Endometrium (tissue), 2 donors: ENCODE data around the gene RASIP1.
"Not testable (repeated sequence)": the region's sequence is repeated elsewhere in the genome, so short reads cannot be mapped to it uniquely, and the experiment has no call there.

Experiments
- FAIRE-seq: peaks from 2 replicates; lab custom pipeline; 2012; peaks lifted over from hg19 to GRCh38; lab: Jason Lieb, UNC
- donor health status: control.
- donor health status: control.

RASIP1 gene

DNA sequence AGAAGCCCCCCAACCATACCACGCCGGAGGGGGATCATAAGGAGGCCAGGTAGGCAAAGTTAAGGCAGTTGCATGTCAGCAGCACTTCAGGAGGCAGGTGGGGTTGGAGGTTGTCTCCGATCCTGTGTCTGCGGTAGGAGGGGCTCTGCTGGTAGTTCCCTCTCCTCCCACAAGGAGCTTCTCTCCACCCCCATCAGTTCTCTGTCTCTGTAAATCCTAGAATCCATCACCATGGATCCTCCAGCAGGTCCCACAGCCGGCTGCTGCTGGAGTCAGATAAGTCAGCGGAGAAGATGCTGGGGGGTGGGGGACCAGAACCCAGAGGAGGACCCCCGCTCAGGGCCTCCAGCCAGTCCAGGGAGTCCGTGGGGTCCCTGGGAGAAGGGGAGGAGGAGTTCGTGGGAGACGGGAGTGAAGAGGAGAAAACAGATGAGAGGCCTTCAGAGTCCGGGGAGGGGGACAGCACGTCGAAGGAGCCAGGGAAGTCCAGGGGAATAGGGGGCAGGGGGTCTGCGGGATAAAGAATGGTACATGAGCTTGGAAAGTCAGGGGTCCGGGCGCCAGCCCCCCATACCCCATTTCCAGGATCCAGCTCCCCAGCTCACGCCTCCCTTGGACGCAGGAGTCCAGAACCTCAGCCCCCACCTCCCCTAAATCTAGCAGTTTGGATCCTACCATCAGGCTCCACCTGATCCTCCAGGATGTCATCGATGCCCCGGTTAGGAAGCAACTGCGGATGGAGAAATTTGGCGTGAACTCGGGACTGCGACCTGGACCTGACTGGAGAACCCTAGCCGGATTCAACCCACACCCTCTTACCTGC, 27.2 kb downstream of the RASIP1 start:
- FAIRE-seq, result no peak

DNA sequence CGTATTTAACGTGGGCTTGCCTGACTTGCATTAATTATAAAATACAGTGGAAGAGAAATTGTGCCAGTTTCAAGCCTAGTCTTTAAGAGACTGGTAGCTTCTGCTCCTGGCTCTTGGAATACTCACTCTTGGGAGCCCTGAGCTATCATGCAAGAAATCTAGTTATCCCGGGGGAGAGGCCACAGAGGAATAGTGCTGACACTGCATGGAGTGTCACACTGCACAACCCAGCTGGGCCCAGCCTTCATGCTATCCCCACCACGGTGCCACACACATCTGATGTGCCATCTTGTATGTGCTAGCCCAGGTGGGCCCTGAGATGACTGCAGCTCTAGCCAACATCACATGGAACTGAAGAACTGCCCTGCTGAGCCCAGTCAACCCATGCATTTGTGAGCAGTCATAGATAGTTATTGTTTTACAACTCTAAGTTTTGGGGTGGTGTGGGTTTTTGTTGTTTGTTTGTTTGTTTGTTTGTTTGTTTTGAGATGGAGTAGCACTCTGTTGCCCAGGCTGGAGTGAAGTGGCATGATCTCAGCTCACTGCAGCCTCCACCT, 29.2 kb downstream of the RASIP1 start:
- FAIRE-seq, result no peak

GRCh38 chr19:48708471-48708870, 31.9 kb downstream of the RASIP1 start:
- FAIRE-seq, result no peak

GRCh38 chr19:48705431-48705830, 35.0 kb downstream of the RASIP1 start:
- no peak for FAIRE-seq

GRCh38 chr19:48703316-48703715, 37.1 kb downstream of the RASIP1 start:
- FAIRE-seq, result no peak

DNA sequence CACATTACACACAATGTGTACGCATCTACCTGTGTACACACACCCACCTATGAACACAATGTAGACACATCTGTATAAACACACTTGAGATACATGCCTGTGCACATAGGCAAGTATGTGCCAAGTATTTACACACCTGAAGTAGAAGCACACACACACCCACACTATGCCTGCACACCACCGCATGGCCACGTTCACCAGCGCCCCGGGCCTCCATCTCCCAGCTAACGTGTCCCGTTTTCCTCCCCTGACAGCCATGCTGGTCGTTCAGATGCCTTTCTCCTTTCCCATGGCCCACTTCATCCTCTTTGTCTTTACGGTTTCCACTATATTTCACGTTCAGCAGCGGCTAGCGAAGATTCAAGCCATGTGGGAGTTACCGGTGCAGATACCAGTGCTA, 37.7 kb downstream of the RASIP1 start:
- no peak for FAIRE-seq

GRCh38 chr19:48698046-48698445, 42.4 kb downstream of the RASIP1 start:
- no peak for FAIRE-seq

DNA sequence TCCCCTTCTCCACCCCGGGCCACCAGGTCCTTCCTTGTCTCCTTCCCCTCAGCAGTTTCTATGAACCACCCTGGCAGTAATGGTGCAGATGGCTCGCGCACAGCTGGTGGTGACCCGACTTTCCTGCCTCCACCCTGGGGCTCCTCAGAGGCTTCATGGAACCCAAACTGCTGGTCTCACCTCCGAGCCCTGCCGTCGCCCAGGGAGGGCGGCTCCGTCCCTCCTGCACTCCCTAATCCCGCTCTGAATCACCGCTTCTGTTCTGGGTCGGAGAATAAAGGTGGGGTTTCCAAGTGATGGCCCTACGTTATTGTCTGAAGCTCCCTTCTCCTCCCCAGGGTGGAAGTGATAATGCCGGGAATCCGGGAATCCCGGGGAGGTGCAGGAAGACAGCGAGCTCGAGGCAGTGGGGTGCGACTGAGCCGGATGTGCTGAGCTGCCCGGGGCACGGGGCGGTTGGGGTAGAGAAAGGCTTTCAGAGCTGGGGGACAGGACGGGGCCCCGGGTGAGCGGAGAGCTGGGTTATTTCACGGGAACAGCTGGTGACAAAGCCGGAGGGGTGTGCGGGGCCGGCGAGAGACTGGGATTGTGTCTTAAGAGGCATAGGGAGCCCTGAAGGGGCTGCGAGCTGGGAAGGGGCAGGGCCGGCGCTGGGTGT, 43.9 kb downstream of the RASIP1 start:
- no peak for FAIRE-seq

GRCh38 chr19:48695743-48696352, 44.6 kb downstream of the RASIP1 start, which contains the start of gene FUT2:
FUT2 (plus strand) TSS chr19:48695971; CDS start chr19:48702957, 6,986 bp downstream.
- FAIRE-seq, result no peak

DNA sequence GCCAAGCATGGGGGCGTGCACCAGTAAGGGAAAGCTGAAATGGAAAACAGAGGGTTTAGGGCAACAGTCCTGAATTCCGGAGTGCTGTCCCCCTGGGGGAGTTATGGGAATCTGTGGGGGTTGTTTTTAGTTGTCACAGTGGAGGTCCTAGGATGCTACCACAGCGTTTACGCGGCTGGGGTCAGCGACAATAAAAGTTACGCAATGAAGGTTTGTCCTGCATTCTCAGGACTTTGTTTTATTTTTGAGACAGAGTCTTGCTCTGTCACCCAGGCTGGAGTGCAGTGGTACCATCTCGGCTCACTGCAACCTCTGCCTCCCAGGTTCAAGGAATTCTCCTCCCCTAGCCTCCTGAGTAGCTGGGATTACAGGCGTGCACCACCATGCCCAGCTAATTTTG, 46.8 kb downstream of the RASIP1 start:
- FAIRE-seq, result not testable (repeated sequence)

DNA sequence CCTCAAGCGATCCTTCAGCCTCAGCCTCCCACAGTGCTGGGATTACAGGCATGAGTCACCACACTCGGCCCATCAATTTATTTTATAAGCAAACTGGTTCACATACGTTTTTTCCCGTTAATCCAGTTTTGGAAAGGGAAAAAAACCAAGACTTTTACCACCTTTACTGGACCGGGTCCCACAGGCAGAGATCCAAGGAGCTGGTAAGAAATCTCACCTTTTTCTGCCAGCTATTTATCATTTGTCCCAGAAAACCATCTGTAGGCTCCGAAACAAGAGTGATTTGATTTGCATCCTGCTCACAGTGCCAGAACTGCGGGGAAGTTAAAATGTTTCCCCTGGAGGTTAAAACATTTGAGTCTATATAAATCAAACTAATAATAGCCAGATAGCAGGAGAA, 51.0 kb downstream of the RASIP1 start:
- no peak for FAIRE-seq

DNA sequence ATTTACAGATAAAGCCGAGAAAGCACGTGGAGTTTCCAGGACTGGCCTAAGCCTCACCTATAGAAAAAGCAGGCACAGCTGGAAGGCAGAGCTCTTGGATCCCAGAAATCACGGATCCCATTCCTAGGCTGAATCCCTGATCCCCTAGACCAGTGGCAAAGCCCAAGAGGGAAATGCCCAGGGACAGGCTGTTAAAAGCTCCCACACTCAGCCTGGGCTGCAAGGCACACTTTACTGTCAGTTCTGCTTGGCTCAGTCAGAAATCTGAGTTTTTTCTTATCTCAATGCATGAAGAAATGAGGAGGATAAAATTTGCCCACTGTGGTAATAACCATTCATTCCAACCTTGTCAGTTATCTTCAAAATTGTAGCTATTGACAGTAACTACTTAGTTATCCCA, 52.6 kb downstream of the RASIP1 start:
- no peak for FAIRE-seq

DNA sequence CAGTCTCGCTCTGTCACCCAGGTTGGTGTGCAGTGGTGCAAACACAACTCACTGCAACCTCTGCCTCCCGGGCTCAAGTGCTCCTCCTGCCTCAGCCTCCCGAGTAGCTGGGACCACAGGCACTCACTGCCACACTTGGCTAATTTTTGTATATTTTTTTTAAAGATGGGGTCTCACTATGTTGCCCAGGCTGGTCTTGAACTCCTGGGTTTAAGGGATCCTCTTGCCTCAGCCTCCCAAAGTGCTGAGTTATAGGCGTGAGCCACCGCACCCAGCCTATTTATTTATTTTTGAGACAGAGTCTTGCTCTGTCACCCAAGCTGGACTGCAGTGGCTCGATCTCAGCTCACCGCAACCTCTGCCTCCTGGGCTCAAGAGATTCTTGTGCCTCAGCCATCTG, 53.8 kb downstream of the RASIP1 start:
- not testable (repeated sequence) for FAIRE-seq

DNA sequence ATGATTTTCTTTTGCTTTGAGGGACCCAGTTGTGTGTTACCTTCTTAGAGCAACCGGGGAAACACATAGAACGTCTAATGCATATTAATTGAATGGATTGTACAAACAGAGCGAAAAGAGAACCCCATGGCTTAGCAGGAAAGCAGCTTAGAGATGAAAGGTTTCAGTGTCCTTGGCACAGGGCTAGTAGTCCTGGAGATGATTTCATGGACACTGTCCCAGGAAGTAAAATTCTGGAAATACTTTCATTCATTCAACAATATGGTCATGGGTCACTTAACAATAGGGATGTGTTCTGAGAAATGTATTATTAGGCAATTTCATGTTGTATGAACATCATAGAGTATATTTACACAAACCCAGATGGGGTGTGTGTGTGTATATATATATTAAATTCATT, 54.3 kb downstream of the RASIP1 start:
- FAIRE-seq, result no peak

DNA sequence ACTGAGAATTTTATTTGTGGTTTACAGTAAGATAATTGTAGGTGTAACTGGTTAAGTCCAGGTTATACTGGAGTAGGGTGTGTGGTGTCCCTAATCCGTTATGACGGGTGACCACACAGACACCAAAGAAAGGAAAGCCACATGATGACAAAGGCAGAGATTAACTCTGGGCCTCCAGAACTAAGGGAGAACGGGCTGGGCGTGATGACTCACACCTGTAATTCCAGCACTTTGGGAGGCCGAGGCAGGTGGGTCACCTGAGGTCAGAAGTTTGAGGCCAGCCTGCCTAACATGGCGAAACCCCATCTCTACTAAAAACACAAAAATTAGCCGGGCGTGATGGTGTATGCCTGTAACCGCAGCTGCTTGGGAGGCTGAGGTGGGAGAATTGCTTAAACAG, 54.8 kb downstream of the RASIP1 start:
- no peak for FAIRE-seq

DNA sequence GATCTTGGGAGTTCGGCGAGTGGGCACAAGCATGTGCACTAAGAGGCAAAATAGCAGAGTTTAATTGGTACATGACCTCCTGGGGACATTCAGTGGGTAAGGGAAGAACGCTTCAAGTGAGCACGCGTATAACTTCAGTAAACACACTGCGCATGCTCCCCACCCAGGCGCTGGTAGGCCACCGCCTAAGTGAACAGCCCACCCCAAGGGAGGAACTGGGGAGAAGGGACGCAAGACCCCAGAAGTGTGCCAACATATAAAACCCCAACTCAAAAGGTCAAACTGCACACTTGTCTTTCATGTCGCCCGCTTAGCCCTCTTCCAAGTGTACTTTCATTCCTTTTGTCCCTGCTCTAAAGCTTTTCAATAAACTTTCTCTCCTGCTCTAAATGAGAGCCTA, 57.1 kb downstream of the RASIP1 start:
- no peak for FAIRE-seq

DNA sequence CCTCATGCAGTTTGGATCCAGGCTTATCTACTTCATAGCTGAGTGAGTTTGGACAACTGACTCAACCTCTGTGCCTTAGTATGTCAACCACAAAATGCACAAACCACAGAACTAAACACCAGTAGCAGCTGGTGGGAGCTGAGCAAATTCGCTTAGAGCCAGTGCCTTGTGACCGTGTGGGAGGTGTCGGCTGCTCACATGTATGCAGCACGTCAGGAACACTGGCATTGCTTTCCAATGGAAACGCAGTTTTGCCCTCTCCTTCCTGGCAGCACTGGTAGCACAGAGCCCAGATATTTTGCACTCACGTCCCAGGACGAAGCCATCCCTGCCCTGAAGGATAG, 59.3 kb downstream of the RASIP1 start:
- no peak for FAIRE-seq

DNA sequence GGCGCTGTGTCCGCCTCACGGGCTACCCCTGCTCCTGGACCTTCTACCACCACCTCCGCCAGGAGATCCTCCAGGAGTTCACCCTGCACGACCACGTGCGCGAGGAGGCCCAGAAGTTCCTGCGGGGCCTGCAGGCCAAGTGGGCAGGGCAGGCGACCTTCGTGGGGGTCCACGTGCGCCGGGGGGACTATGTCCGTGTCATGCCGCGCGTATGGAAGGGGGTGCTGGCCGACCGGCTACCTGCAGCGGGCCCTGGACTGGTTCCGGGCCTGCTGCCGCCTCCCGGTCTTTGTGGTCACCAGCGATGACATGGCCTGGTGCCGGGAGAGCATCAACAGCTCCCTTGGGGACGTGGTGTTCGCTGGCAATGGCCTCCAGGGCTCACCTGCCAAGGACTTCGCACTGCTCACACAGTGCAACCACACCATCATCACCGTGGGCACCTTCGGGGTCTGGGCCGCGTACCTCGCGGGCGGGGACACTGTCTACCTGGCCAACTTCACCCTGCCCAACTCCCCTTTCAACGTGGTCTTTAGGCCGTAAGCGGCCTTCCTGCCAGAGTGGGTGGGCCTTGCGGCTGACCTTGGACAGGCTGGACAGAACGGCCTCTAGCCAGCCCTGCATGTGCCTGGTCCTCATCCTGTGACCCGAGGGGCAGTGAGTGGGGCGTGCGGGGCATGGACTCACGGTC, 59.8 kb downstream of the RASIP1 start:
- no peak for FAIRE-seq

- not testable (repeated sequence) for FAIRE-seq
These were observed 60.4 kb downstream of the RASIP1 start for GRCh38 chr19:48680006-48680405.

DNA sequence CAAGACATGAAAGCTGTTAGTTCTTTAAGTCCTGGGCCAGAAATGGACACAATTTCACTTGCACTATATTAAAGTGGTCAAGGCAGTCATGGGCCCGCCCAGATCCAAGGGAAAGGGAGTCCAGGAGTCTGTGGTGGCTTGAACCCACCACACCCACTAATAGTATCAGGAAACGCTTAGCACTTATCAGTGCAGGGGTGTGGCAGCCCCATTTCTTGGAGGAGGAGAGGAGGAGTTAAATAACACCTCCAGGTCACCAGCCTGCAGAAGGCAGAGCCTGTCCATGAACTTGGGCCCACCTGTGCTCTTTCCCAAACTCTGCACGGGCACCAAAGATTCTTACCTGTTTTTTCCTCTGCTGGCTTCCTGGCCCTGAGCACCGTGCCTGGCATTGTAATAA, 62.2 kb downstream of the RASIP1 start:
- no peak for FAIRE-seq

DNA sequence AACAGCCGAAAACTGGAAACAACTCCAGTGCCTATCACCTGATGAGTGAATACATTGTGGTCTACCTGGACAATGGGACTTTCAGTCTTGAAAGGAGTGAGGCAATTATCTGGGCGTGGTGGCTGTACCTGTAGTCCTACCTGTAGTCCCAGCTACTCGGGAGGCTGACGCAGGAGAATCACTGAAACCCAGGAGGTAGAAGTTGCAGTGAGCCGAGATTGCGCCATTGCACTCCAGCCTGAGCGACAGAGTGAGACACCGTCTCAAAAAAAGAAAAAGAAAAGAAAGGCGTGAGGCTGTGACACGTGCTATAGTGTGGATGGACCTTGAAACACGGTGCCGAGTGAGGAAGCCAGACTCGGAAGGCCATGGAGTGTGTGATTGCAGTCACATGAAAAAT, 63.5 kb downstream of the RASIP1 start:
- FAIRE-seq, result no peak

DNA sequence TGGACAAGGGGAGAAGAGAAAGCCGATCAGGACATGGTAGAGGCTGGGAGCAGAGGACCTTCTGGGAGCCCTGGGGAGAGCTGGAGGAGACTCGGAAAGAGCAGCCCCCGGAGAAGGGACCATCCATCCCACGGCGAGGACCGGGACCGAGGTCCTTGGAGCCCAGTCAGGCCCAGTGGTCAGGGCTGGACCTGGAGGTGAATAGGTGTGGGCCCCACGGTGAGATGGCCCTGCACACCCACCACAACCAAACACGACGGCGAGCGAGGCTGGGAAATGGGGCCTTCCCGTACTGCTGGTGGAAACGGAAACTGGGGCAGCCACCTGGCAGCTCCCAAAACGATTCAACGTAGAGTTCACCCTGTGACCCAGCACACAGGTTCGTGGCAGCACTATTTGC, 63.9 kb downstream of the RASIP1 start:
- no peak for FAIRE-seq
